Stimulated activated CD8-positive, alpha-beta memory T cell treated with anti-CD3 and anti-CD28 coated beads, Interleukin-7, amount 100 ng/mL, for 24 hours (primary cell): ENCODE data around the gene DUSP28.
A peak's percentile ranks its signal among the peaks of the same experiment; 100 is the strongest.

Experiments used
- DNase-seq: peaks from one replicate; pipeline ENCODE4 v3.0.0-alpha.2; 2020; ENCODE audit warnings: low read depth

DUSP28 gene

GRCh38 chr2:240586919-240587800 is 27.0 kb downstream of the DUSP28 start:
- no peak for DNase-seq

GRCh38 chr2:240588006-240588655 is 28.0 kb downstream of the DUSP28 start:
- no peak for DNase-seq

- no peak for DNase-seq
Observed at GRCh38 chr2:240588669-240589068, 28.5 kb downstream of the DUSP28 start.

GRCh38 chr2:240589375-240589774 is 29.2 kb downstream of the DUSP28 start:
- DNase-seq: no peak

- no peak for DNase-seq
Observed at GRCh38 chr2:240589850-240590525, 29.8 kb downstream of the DUSP28 start.

GRCh38 chr2:240590681-240591111 is 30.5 kb downstream of the DUSP28 start:
- no peak for DNase-seq

- no peak for DNase-seq
Observed at GRCh38 chr2:240591226-240591625, 31.1 kb downstream of the DUSP28 start.

GRCh38 chr2:240591784-240592183 is 31.6 kb downstream of the DUSP28 start:
- DNase-seq: no peak

GRCh38 chr2:240593026-240593702 is 33.0 kb downstream of the DUSP28 start:
- DNase-seq: no peak

- DNase-seq: no peak
Observed at GRCh38 chr2:240593703-240594451, 33.7 kb downstream of the DUSP28 start.

GRCh38 chr2:240594511-240595380 is 34.6 kb downstream of the DUSP28 start:
- DNase-seq: no peak

GRCh38 chr2:240595381-240596079 is 35.4 kb downstream of the DUSP28 start:
- peak; percentile 20 for DNase-seq

GRCh38 chr2:240596080-240596460 is 35.9 kb downstream of the DUSP28 start:
- DNase-seq: no peak

GRCh38 chr2:240596491-240596931 is 36.4 kb downstream of the DUSP28 start:
- no peak for DNase-seq

GRCh38 chr2:240597054-240597418 is 36.9 kb downstream of the DUSP28 start:
- no peak for DNase-seq

- DNase-seq: no peak
Observed at GRCh38 chr2:240597419-240598181, 37.4 kb downstream of the DUSP28 start.

GRCh38 chr2:240598311-240598911 is 38.3 kb downstream of the DUSP28 start:
- no peak for DNase-seq

GRCh38 chr2:240599141-240599583 is 39.0 kb downstream of the DUSP28 start:
- no peak for DNase-seq
